Esophagus squamous epithelium (tissue), 5 donors: ENCODE results near the gene MX1. TPM values are rescaled to one million over a fixed set of nuclear protein-coding genes. Genes with fewer than 3 reads are reported as not detected.
A peak's percentile ranks its signal among the peaks of the same experiment; 100 is the strongest.

Source experiments
- DNase-seq: peaks from one replicate; lab custom pipeline; 2025; lab: John Stamatoyannopoulos, UW
- H3K27ac ChIP-seq, 4 donors: fragments of 200-600 bp; sonication (generic); one replicate each; pipeline ENCODE4 v1.5.1; 2016 to 2019; ENCODE audit warnings: mild to moderate bottlenecking in 1 of 4
- H3K27me3 ChIP-seq, 4 donors: fragments of 200-600 bp; sonication (generic); 1 replicate in 3 of 4; 2 replicates in 1 of 4; pipeline versions ENCODE4 v1.5.1 to v1.6.0; 2017 to 2021; ENCODE audit warnings: antibody characterized with exemption in 1 of 4
- H3K36me3 ChIP-seq, 3 donors: fragments of 200-600 bp; sonication (generic); one replicate each; pipeline ENCODE4 v1.5.1; 2016 to 2019
- H3K4me1 ChIP-seq, 3 donors: fragments of 200-600 bp; sonication (generic); one replicate each; pipeline ENCODE4 v1.5.1; 2017 to 2019
- H3K4me3 ChIP-seq, 4 donors: fragments of 200-600 bp; sonication (generic); 1 replicate in 3 of 4; 2 replicates in 1 of 4; pipeline ENCODE4 v1.5.1; 2016 to 2019; ENCODE audit warnings: mild to moderate bottlenecking in 2 of 4, moderate library complexity in 1 of 4
- H3K9me3 ChIP-seq, 3 donors: fragments of 200-600 bp; sonication (generic); one replicate each; pipeline ENCODE4 v1.5.1; 2016 to 2019
- CTCF ChIP-seq, 6 experiments: fragments of 450-650 bp in 4 of 6; fragments of 200-600 bp in 2 of 6; sonication (generic) in 2 of 6; IDR thresholded peaks; one replicate each; pipeline ENCODE4 v1.5.1; 2016 to 2019; ENCODE audit warnings: antibody characterized with exemption in 6 of 6, mild to moderate bottlenecking in 4 of 6, moderate library complexity in 4 of 6
- POLR2A ChIP-seq, 4 donors: fragments of 450-650 bp; IDR thresholded peaks; one replicate each; pipeline ENCODE4 v1.6.1; 2017; ENCODE audit warnings: antibody characterized with exemption in 4 of 4, mild to moderate bottlenecking in 4 of 4, moderate library complexity in 3 of 4
- WGBS, 2 donors: methylation state at CpG; one replicate each; pipeline ENCODE4 v1.1.5; 2018; 5-methylcytosine and 5-hydroxymethylcytosine counted together
- intact Hi-C: fragments of 100-400 bp; cut with DNase I; formaldehyde crosslinking; loops from one replicate; pipeline ENCODE4 v1.15.0; 2022
- total RNA-seq, 4 donors: library from RNA; depleted of rRNA; stranded (reverse); fragments of >200 nt; gene quantifications; one replicate each; pipeline ENCODE4 v1.1.0, GENCODE V29; 2016
- donor health status: DM: yes; HTN: yes; CAD: no.

MX1 gene
- total RNA-seq, 4 donors from 2014 or later, result 29.7 to 90.2 (median 40.9) TPM

- Histone ChIP-seq H3K4me3 (peak overlapping the region; percentile 43 to 64 (median 52)), H3K27ac (peak overlapping the region; percentile 59 to 80 (median 72)), H3K27me3 (peaks cover 0 to 77% (median 3%) of the 10 kb centered on the region in 4 donors), H3K9me3 (no peaks in the 10 kb centered on the region), H3K4me1 (peaks cover 9 to 22% (median 11%) of the 10 kb centered on the region in 3 donors), H3K36me3 (no peaks in the 10 kb centered on the region)
- intact Hi-C loops, result no loop called here
- no peak for DNase-seq
- TF ChIP-seq POLR2A (IDR thresholded peaks at IDR 0.05) (no peak), CTCF (IDR thresholded peaks at IDR 0.05) (no peak)
- WGBS, 2 donors, result 7 to 50% methylated on average over 1 to 7 of the region's 64 CpGs
These were observed 80.8 kb downstream of the MX1 start for GRCh38 chr21:41506611-41507520.

DNA sequence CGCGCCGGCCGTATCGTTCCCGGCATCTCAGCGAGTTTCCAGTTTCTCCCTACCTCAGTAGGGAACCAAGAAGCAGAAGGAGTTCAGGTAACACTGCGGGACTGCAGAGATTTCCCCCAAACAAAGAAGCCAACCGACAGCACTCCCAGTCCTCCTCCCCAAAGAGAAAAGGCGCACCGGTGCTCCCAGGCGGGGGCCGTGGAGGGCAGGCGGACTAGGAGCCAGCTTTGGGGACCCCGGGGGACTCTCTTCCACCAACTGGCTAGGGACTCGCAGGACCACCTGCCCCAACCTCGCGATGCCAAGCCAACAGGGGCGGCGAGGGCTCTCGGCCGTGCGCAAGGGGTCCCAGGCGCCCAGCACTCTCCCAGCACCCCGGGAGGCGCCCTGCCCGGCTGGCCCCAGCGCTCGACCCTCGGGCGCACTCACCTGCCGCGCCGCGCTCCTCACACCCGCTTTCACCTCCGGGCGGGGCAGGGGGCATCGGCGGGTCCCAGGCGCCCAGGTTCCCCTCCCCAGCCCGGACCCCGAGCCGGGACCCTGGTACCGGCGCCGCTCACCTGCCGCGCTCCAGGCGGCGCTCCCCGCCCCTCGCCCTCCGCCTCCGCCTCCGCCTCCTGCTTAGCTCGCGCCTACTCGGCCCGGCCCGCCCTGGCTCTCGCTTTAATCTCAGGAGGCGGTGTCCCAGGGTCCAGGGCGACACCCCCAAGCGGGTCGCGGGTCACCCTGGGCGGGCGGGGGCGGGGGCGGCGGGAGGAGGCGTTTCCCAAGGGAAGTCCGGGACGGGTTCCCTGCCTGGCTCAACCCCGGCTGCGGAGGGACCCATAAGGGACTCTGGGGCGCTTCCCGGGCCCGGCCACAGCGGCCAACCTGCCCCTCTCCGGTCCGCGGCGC, 81.7 kb downstream of the MX1 start, which contains the start of gene TMPRSS2:
TSS of gene TMPRSS2 (minus strand) at position 638 of the 894 bp plus-strand sequence. CDS start 10,025 bp downstream, outside the sequence.
- TF ChIP-seq CTCF (IDR thresholded peaks at IDR 0.05) (no peak), POLR2A (IDR thresholded peaks at IDR 0.05) (peak in 1 of 4 donors; percentile 24)
- Histone ChIP-seq H3K36me3 (no peaks in the 10 kb centered on the region), H3K9me3 (no peaks in the 10 kb centered on the region), H3K4me3 (peak within 1 kb of the TSS; percentile 43 to 64 (median 52)), H3K4me1 (peaks cover 9 to 22% (median 11%) of the 10 kb centered on the region in 3 donors), H3K27me3 (peaks cover 0 to 82% (median 3%) of the 10 kb centered on the region in 4 donors), H3K27ac (peak within 1 kb of the TSS; percentile 59 to 80 (median 72))
- WGBS, 2 donors, result no CpG with 5 or more reads among the region's 85 CpGs
- intact Hi-C loops, result no loop called here
- DNase-seq, result no peak

GRCh38 chr21:41508415-41509144, 82.5 kb downstream of the MX1 start:
- Histone ChIP-seq H3K4me3 (peak overlapping the region; percentile 43 to 64 (median 52)), H3K36me3 (no peaks in the 10 kb centered on the region), H3K27me3 (peaks cover 0 to 82% (median 3%) of the 10 kb centered on the region in 4 donors), H3K4me1 (peaks cover 9 to 22% (median 11%) of the 10 kb centered on the region in 3 donors), H3K9me3 (no peaks in the 10 kb centered on the region), H3K27ac (peak overlapping the region in 2 of 4 donors; percentile 52 to 70)
- WGBS, 2 donors, result 37 to 43% methylated on average over 7 of the region's 28 CpGs
- intact Hi-C loops, result no loop called here
- no peak for DNase-seq
- TF ChIP-seq CTCF (IDR thresholded peaks at IDR 0.05) (no peak), POLR2A (IDR thresholded peaks at IDR 0.05) (no peak)

Other genes with a start within 250 kb of the MX1 start
- 10 to 100 TPM; 14.8 to 83.8 (median 38.6) TPM for gene FAM3B, start 109.4 kb upstream of the MX1 start, total RNA-seq
- 10 to 100 TPM in 1 of 4 donors, 1 to 10 TPM in 3; 4.3 to 23.5 (median 8.5) TPM for gene MX2, start 64.2 kb upstream of the MX1 start, total RNA-seq
- gene TMPRSS2, start 81.9 kb downstream of the MX1 start, total RNA-seq, result 10 to 100 TPM; 12.2 to 50.5 (median 29.2) TPM